Loucy (cell line): ENCODE results near the gene SLC35F3.

Source experiments
- H2AFZ ChIP-seq: fragments of 200-600 bp; sonication (generic); 2 replicates; pipeline ENCODE4 v1.6.0; 2016; ENCODE audit warnings: antibody characterized with exemption, mild to moderate bottlenecking, low read length, moderate library complexity
- H3F3A ChIP-seq: fragments of 200-600 bp; 2 replicates; pipeline ENCODE4 v1.6.0; 2016; ENCODE audit warnings: antibody characterized with exemption, low read depth, mild to moderate bottlenecking
- H3K27me3 ChIP-seq: fragments of 200-600 bp; sonication (generic); 2 replicates; pipeline ENCODE4 v1.6.1; 2014; ENCODE audit warnings: low read length, mild to moderate bottlenecking; ENCODE audit not compliant: insufficient read depth, poor library complexity, severe bottlenecking
- H3K36me3 ChIP-seq: fragments of 200-600 bp; sonication (generic); 2 replicates; pipeline ENCODE4 v1.6.1; 2016; ENCODE audit warnings: low read length; ENCODE audit not compliant: insufficient read depth
- H3K4me1 ChIP-seq: fragments of 200-600 bp; sonication (generic); 2 replicates; pipeline ENCODE4 v1.5.1; 2014; ENCODE audit warnings: low read length, mild to moderate bottlenecking; ENCODE audit not compliant: insufficient read depth, poor library complexity, severe bottlenecking
- H3K4me2 ChIP-seq: fragments of 200-600 bp; sonication (generic); 2 replicates; pipeline ENCODE4 v1.6.0; 2014; ENCODE audit warnings: antibody characterized with exemption, low read length, low read depth, mild to moderate bottlenecking; ENCODE audit not compliant: poor library complexity, severe bottlenecking
- H3K4me3 ChIP-seq: fragments of 200-600 bp; sonication (generic); 2 replicates; pipeline ENCODE4 v1.5.1; 2014; ENCODE audit warnings: low read length, mild to moderate bottlenecking, mixed read lengths; ENCODE audit not compliant: poor library complexity, severe bottlenecking
- H3K79me2 ChIP-seq: fragments of 200-600 bp; sonication (generic); 2 replicates; pipeline ENCODE4 v1.6.1; 2014; ENCODE audit warnings: low read length; ENCODE audit not compliant: insufficient read depth
- H3K9ac ChIP-seq: fragments of 200-600 bp; sonication (generic); 2 replicates; pipeline ENCODE4 v1.6.0; 2014; ENCODE audit warnings: mild to moderate bottlenecking, low read depth, low read length, moderate library complexity; ENCODE audit not compliant: poor library complexity, severe bottlenecking
- H3K9me2 ChIP-seq: fragments of 200-600 bp; sonication (generic); replicated peaks from 2 replicates; pipeline ENCODE4 v1.6.1; 2016; ENCODE audit warnings: low read depth, low read length, mixed read lengths
- H3K9me3 ChIP-seq: fragments of 200-600 bp; sonication (generic); 2 replicates; pipeline ENCODE4 v1.6.1; 2014; ENCODE audit warnings: mild to moderate bottlenecking, antibody characterized with exemption, low read length, low read depth; ENCODE audit not compliant: insufficient read depth
- H4K20me1 ChIP-seq: fragments of 200-600 bp; sonication (generic); 2 replicates; pipeline ENCODE4 v1.6.0; 2014; ENCODE audit warnings: antibody characterized with exemption, low read length, mild to moderate bottlenecking; ENCODE audit not compliant: insufficient read depth, poor library complexity, severe bottlenecking
- CTCF ChIP-seq: fragments of 200-600 bp; sonication (generic); conservative IDR thresholded peaks from 2 replicates; pipeline ENCODE4 v1.5.1; 2014; ENCODE audit warnings: mild to moderate bottlenecking, antibody characterized with exemption, low read length
- EZH2phosphoT487 ChIP-seq: fragments of 200-600 bp; IDR thresholded peaks from 2 replicates; pipeline ENCODE4 v1.6.1; 2018; ENCODE audit warnings: antibody characterized with exemption, mild to moderate bottlenecking, moderate library complexity, borderline replicate concordance

Gene SLC35F3

GRCh38 chr1:234237393-234237792 is 332.9 kb downstream of the SLC35F3 start:
- H3F3A ChIP-seq: no peaks in the 10 kb centered on the region
- H3K36me3 ChIP-seq: no peaks in the 10 kb centered on the region
- H3K9ac ChIP-seq: no peak overlapping the region
- no peak overlapping the region for H2AFZ ChIP-seq
- no peaks in the 10 kb centered on the region for H3K9me3 ChIP-seq
- H3K4me1 ChIP-seq: peaks cover 18% of the 10 kb centered on the region
- H3K4me3 ChIP-seq: no peak overlapping the region
- no peaks in the 10 kb centered on the region for H3K79me2 ChIP-seq
- H4K20me1 ChIP-seq: no peaks in the 10 kb centered on the region
- H3K9me2 ChIP-seq: no peaks in the 10 kb centered on the region
- no peak overlapping the region for H3K4me2 ChIP-seq
- H3K27me3 ChIP-seq: no peaks in the 10 kb centered on the region
- TF ChIP-seq CTCF (no peak), EZH2phosphoT487 (no peak)

GRCh38 chr1:234238060-234238459 is 333.6 kb downstream of the SLC35F3 start:
- Histone ChIP-seq H3K9me2 (no peaks in the 10 kb centered on the region), H3K4me3 (no peak overlapping the region), H3K4me1 (peaks cover 18% of the 10 kb centered on the region), H3K9ac (no peak overlapping the region), H3K79me2 (no peaks in the 10 kb centered on the region), H2AFZ (no peak overlapping the region), H3K4me2 (no peak overlapping the region), H3K27me3 (no peaks in the 10 kb centered on the region), H3K36me3 (no peaks in the 10 kb centered on the region), H4K20me1 (no peaks in the 10 kb centered on the region), H3F3A (no peaks in the 10 kb centered on the region), H3K9me3 (no peaks in the 10 kb centered on the region)
- no peak for TF ChIP-seq EZH2phosphoT487
- TF ChIP-seq CTCF: no peak

GRCh38 chr1:234239515-234239914 is 335.0 kb downstream of the SLC35F3 start:
- peaks cover 16% of the 10 kb centered on the region for H3K4me1 ChIP-seq

More at GRCh38 chr1:234239515-234239914, 335.0 kb downstream of the SLC35F3 start:
- Histone ChIP-seq H3K9me3 (no peaks in the 10 kb centered on the region), H3K4me2 (no peak overlapping the region), H3K79me2 (no peaks in the 10 kb centered on the region), H3F3A (no peaks in the 10 kb centered on the region), H3K9ac (no peak overlapping the region), H3K36me3 (no peaks in the 10 kb centered on the region), H3K27me3 (no peaks in the 10 kb centered on the region), H3K4me3 (no peak overlapping the region), H4K20me1 (no peaks in the 10 kb centered on the region), H2AFZ (no peak overlapping the region), H3K9me2 (no peaks in the 10 kb centered on the region)
- no peak for TF ChIP-seq CTCF
- TF ChIP-seq EZH2phosphoT487: no peak
